ENCODE results near the gene SH3GL1. TPM values are rescaled to one million over a fixed set of nuclear protein-coding genes. Genes with fewer than 3 reads are reported as not detected.

Gene SH3GL1
- polyA plus RNA-seq, 1 of the 3 experiments (the other 2 are of a cell fraction) = 82.8 TPM

- no peaks in the 10 kb centered on the region for H3K9me2 ChIP-seq
- no peaks in the 10 kb centered on the region; the same call in 1 of the 2 replicates for H3K79me2 ChIP-seq (ENCODE audit: insufficient read depth)
- no peak overlapping the region for H3K4me3 ChIP-seq (ENCODE audit: low read depth in 2 of 2, low read length in 1 of 2)
- no peak for DNase-seq
- H3K9me3 ChIP-seq = no peaks in the 10 kb centered on the region
- H3K4me2 ChIP-seq = no peak overlapping the region
- no peaks in the 10 kb centered on the region for H4K20me1 ChIP-seq (ENCODE audit: insufficient read depth)
- no peaks in the 10 kb centered on the region for H3K4me1 ChIP-seq (ENCODE audit: control insufficient read depth in 1 of 2, insufficient read depth in 2 of 2, low read depth in 1 of 2, low read length in 1 of 2)
- ChIA-PET CTCF (interaction anchor here (1.0 kb wide), 1 partner anchor 35 kb away, joined by 3 read pairs; no protein-coding TSS in a partner anchor), POLR2A (no interaction called here)
- H3K27me3 ChIP-seq (ENCODE audit: insufficient read depth) = no peaks in the 10 kb centered on the region
- no peaks in the 10 kb centered on the region for H3F3A ChIP-seq (replicated peaks; ENCODE audit: insufficient read depth)
- no peak overlapping the region for H3K27ac ChIP-seq (ENCODE audit: low read depth in 2 of 2, low read length in 1 of 2)
- WGBS (ENCODE audit: low lambda C conversion rate) = 95% methylated on average over 7 of the region's 7 CpGs
- no peak overlapping the region for H2AFZ ChIP-seq (ENCODE audit: low read depth)
- no peak overlapping the region for H3K9ac ChIP-seq
- peaks cover 0 to 14% of the 10 kb centered on the region in 2 experiments for H3K36me3 ChIP-seq (replicated peaks in 1 of 2; ENCODE audit: control insufficient read depth in 1 of 2, insufficient read depth in 2 of 2, low read length in 1 of 2)
- no peak for TF ChIP-seq POLR2AphosphoS5 (IDR thresholded peaks at IDR 0.05; ENCODE audit: low read depth, low read length)
- TF ChIP-seq NRF1 (IDR thresholded peaks at IDR 0.05; ENCODE audit: low read depth, low read length) = no peak
- no peak for TF ChIP-seq GABPA (IDR thresholded peaks at IDR 0.05; ENCODE audit: low read depth)
- no peak for TF ChIP-seq CTCF (IDR thresholded peaks at IDR 0.05)
- no peak for TF ChIP-seq EP300 (IDR thresholded peaks at IDR 0.05; ENCODE audit: borderline replicate concordance in 1 of 2, low read depth in 1 of 2, low read length in 1 of 2)
- no peak for TF ChIP-seq RXRA (IDR thresholded peaks at IDR 0.05; ENCODE audit: borderline replicate concordance, low read depth)
- no peak for TF ChIP-seq RFX5 (IDR thresholded peaks at IDR 0.05; ENCODE audit: low read length)
- no peak for TF ChIP-seq MXI1 (IDR thresholded peaks at IDR 0.05; ENCODE audit: low read depth, low read length)
- TF ChIP-seq TCF12 (IDR thresholded peaks at IDR 0.05) = no peak
- TF ChIP-seq YY1 (IDR thresholded peaks at IDR 0.05; ENCODE audit: low read depth) = no peak
- no peak for TF ChIP-seq ZBTB33 (IDR thresholded peaks at IDR 0.05; ENCODE audit: borderline replicate concordance, low read depth)
- no peak for TF ChIP-seq RCOR1 (IDR thresholded peaks at IDR 0.05; ENCODE audit: low read length)
- TF ChIP-seq USF2 (IDR thresholded peaks at IDR 0.05; ENCODE audit: borderline replicate concordance, low read depth, low read length) = no peak
- no peak for TF ChIP-seq TEAD4 (IDR thresholded peaks at IDR 0.05; ENCODE audit: borderline replicate concordance, insufficient read depth)
- no peak for TF ChIP-seq RAD21 (IDR thresholded peaks at IDR 0.05; ENCODE audit: low read length)
- no peak for TF ChIP-seq FOXM1 (IDR thresholded peaks at IDR 0.05; ENCODE audit: low read depth)
- TF ChIP-seq TAF1 (IDR thresholded peaks at IDR 0.05; ENCODE audit: borderline replicate concordance, low read depth, low read length) = no peak
- no peak for TF ChIP-seq REST (IDR thresholded peaks at IDR 0.05; ENCODE audit: low read depth, low read length)
- no peak for TF ChIP-seq SMC3 (IDR thresholded peaks at IDR 0.05; ENCODE audit: low read depth, low read length)
These were observed 35.9 kb upstream of the SH3GL1 start for GRCh38 chr19:4436231-4436630.
